HepG2 (cell line): ENCODE results near the gene RPS27A. TPM values are rescaled to one million over a fixed set of nuclear protein-coding genes. Genes with fewer than 3 reads are reported as not detected.

Experiments used
- GZF1 ChIP-seq: sonication (generic); formaldehyde crosslinking; IDR thresholded peaks from 2 replicates; pipeline ENCODE4 v1.5.1; 2020; ENCODE audit warnings: mild to moderate bottlenecking, missing genetic modification reagents
- KAT7 ChIP-seq: IDR thresholded peaks from 2 replicates; pipeline ENCODE4 v1.6.1; 2018; ENCODE audit warnings: borderline replicate concordance, missing compliant biosample characterization
- NFYB ChIP-seq: sonication (generic); formaldehyde crosslinking; IDR thresholded peaks from 2 replicates; pipeline ENCODE4 v1.4.0; 2020; ENCODE audit warnings: missing genetic modification reagents
- POGZ ChIP-seq: sonication (generic); formaldehyde crosslinking; IDR thresholded peaks from 2 replicates; pipeline ENCODE4 v1.4.0; 2020; ENCODE audit warnings: mild to moderate bottlenecking, missing genetic modification reagents
- SMYD3 ChIP-seq: sonication (generic); formaldehyde crosslinking; IDR thresholded peaks from 2 replicates; pipeline ENCODE4 v1.8.1; 2023; ENCODE audit warnings: mild to moderate bottlenecking, missing genetic modification reagents
- ZNF143 ChIP-seq: sonication (generic); formaldehyde crosslinking; IDR thresholded peaks from 2 replicates; pipeline ENCODE4 v1.4.0; 2020; ENCODE audit warnings: missing genetic modification reagents
- ZNF672 ChIP-seq: sonication (generic); formaldehyde crosslinking; IDR thresholded peaks from 2 replicates; pipeline ENCODE4 v1.8.1; 2022; ENCODE audit warnings: missing genetic modification reagents
- ZNF674 ChIP-seq: sonication (generic); formaldehyde crosslinking; IDR thresholded peaks from 2 replicates; pipeline ENCODE4 v1.5.0; 2020; ENCODE audit warnings: low read depth, mild to moderate bottlenecking, missing genetic modification reagents
- polyA plus RNA-seq, 8 experiments: library from polyadenylated mRNA; depleted of rRNA in 3 of 8; stranded (reverse) in 7 of 8; unstranded in 1 of 8; fragments of >200 nt; fragmentation: Illumina TruSeq in 4 of 8; extraction: Trizol in 4 of 8; gene quantifications; 2 replicates each; pipeline versions ENCODE4 v1.2.1 to v1.2.3, GENCODE V29; 2011 to 2016; ENCODE audit warnings: low read depth in 4 of 8, missing spikeins in 1 of 8, mixed read lengths in 1 of 8; ENCODE audit not compliant: insufficient read depth in 1 of 8
- total RNA-seq, 5 experiments: library from RNA; depleted of rRNA; stranded (reverse); fragments of >200 nt; fragmentation: Illumina TruSeq; extraction: Trizol; gene quantifications; 2 replicates each; pipeline ENCODE4 v1.2.3, GENCODE V29; 2016; ENCODE audit warnings: low read depth in 1 of 5
- TF ChIP-seq, protein P1 (sequence below): sonication (generic); formaldehyde crosslinking; IDR thresholded peaks from one replicate; pipeline ENCODE4 v1.5.1; 2020; ENCODE audit warnings: mild to moderate bottlenecking, missing genetic modification reagents; ENCODE audit errors: not compliant biosample characterization
- TF ChIP-seq, protein P2 (sequence below): sonication (generic); formaldehyde crosslinking; IDR thresholded peaks from 2 replicates; pipeline ENCODE4 v1.8.1; 2023; ENCODE audit warnings: missing genetic modification reagents, inconsistent platforms, borderline replicate concordance
- TF ChIP-seq, protein P3 (sequence below): sonication (generic); formaldehyde crosslinking; IDR thresholded peaks from 2 replicates; pipeline ENCODE4 v1.4.0; 2020; ENCODE audit warnings: mild to moderate bottlenecking, missing genetic modification reagents

Gene RPS27A
- total and polyA plus RNA-seq, 2 of the 13 experiments (the other 11 are each of a cell fraction or from before 2014, with no cell fraction given) = 2,779 to 3,269 TPM

DNA sequence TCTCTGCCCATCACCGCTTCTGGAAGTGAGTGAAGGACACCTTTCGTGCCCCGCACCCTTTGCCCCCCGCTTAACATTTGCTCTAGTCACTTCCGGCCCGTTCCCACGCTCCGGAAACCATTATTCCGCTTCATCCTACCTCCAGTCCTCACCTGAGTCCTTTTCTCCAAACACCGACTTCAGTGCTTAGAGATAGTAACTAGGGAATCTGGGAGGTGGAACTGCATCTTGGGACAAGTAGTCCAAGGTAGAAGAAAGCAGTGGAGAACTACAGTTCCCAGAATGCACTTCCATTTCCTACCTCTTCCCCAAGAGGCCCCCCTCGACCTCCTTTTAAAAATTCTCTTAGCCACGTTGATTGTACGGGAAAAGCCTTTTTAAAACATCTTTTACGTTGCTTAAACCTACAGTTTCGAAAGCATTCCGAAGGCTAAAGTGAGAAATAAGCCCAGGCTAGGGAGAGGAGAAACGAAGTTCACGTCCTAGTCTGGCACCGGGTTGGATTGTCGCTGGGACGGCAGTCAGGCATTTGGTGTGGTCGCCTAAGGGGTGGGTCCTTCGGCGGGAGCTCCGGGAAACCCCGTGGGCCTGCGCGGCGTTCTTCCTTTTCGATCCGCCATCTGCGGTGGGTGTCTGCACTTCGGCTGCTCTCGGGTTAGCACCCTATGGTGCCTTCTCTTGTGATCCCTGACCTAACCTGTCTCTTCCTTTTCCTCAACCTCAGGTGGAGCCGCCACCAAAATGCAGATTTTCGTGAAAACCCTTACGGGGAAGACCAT, at the start of gene RPS27A, which contains the start of gene CLHC1 (continued):
- TF ChIP-seq, protein P1, sequence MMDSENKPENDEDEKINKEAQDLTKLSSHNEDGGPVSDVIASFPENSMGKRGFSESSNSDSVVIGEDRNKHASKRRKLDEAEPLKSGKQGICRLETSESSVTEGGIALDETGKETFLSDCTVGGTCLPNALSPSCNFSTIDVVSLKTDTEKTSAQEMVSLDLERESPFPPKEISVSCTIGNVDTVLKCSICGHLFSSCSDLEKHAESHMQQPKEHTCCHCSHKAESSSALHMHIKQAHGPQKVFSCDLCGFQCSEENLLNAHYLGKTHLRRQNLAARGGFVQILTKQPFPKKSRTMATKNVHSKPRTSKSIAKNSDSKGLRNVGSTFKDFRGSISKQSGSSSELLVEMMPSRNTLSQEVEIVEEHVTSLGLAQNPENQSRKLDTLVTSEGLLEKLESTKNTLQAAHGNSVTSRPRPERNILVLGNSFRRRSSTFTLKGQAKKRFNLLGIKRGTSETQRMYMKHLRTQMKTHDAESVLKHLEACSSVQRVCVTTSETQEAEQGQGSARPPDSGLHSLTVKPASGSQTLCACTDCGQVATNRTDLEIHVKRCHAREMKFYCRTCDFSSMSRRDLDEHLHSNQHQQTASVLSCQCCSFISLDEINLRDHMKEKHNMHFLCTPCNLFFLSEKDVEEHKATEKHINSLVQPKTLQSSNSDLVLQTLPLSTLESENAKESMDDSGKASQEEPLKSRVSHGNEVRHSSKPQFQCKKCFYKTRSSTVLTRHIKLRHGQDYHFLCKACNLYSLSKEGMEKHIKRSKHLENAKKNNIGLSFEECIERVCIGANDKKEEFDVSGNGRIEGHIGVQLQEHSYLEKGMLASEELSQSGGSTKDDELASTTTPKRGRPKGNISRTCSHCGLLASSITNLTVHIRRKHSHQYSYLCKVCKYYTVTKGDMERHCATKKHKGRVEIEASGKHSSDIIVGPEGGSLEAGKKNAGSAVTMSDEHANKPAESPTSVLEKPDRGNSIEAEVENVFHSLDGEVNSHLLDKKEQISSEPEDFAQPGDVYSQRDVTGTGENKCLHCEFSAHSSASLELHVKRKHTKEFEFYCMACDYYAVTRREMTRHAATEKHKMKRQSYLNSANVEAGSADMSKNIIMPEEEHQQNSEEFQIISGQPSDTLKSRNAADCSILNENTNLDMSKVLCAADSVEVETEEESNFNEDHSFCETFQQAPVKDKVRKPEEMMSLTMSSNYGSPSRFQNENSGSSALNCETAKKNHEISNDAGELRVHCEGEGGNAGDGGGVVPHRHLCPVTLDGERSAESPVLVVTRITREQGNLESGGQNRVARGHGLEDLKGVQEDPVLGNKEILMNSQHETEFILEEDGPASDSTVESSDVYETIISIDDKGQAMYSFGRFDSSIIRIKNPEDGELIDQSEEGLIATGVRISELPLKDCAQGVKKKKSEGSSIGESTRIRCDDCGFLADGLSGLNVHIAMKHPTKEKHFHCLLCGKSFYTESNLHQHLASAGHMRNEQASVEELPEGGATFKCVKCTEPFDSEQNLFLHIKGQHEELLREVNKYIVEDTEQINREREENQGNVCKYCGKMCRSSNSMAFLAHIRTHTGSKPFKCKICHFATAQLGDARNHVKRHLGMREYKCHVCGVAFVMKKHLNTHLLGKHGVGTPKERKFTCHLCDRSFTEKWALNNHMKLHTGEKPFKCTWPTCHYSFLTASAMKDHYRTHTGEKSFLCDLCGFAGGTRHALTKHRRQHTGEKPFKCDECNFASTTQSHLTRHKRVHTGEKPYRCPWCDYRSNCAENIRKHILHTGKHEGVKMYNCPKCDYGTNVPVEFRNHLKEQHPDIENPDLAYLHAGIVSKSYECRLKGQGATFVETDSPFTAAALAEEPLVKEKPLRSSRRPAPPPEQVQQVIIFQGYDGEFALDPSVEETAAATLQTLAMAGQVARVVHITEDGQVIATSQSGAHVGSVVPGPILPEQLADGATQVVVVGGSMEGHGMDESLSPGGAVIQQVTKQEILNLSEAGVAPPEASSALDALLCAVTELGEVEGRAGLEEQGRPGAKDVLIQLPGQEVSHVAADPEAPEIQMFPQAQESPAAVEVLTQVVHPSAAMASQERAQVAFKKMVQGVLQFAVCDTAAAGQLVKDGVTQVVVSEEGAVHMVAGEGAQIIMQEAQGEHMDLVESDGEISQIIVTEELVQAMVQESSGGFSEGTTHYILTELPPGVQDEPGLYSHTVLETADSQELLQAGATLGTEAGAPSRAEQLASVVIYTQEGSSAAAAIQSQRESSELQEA (CRISPR knock-in tag) = no peak
- peak; percentile 36 for TF ChIP-seq NFYB (CRISPR knock-in tag)
- TF ChIP-seq KAT7 (CRISPR knock-in tag) = peak; percentile 30; the same call in 1 of the 2 replicates
- peak; percentile 92 for TF ChIP-seq SMYD3 (CRISPR knock-in tag)
- TF ChIP-seq, protein P2, sequence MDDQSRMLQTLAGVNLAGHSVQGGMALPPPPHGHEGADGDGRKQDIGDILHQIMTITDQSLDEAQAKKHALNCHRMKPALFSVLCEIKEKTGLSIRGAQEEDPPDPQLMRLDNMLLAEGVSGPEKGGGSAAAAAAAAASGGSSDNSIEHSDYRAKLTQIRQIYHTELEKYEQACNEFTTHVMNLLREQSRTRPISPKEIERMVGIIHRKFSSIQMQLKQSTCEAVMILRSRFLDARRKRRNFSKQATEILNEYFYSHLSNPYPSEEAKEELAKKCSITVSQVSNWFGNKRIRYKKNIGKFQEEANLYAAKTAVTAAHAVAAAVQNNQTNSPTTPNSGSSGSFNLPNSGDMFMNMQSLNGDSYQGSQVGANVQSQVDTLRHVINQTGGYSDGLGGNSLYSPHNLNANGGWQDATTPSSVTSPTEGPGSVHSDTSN = peak; percentile 79
- no peak for TF ChIP-seq GZF1
- TF ChIP-seq ZNF143 (CRISPR knock-in tag) = peak; percentile 92
- TF ChIP-seq, protein P3, sequence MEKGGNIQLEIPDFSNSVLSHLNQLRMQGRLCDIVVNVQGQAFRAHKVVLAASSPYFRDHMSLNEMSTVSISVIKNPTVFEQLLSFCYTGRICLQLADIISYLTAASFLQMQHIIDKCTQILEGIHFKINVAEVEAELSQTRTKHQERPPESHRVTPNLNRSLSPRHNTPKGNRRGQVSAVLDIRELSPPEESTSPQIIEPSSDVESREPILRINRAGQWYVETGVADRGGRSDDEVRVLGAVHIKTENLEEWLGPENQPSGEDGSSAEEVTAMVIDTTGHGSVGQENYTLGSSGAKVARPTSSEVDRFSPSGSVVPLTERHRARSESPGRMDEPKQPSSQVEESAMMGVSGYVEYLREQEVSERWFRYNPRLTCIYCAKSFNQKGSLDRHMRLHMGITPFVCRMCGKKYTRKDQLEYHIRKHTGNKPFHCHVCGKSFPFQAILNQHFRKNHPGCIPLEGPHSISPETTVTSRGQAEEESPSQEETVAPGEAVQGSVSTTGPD (CRISPR knock-in tag) = peak; percentile 43; the same call in 1 of the 2 replicates
- TF ChIP-seq POGZ (CRISPR knock-in tag) = peak; percentile 67; the same call in 1 of the 2 replicates
- no peak for TF ChIP-seq ZNF672
- peak; percentile 63; the same call in 1 of the 2 replicates for TF ChIP-seq ZNF674 (CRISPR knock-in tag)
